OCI-LY3 (cell line): ENCODE results near the gene WHRN.

Experiments
- CTCF ChIP-seq: fragments of 200-600, 300-600 bp; sonication (generic); IDR thresholded peaks from 2 replicates; pipeline ENCODE4 v1.5.1; 2014; ENCODE audit warnings: antibody characterized with exemption, low read length, low read depth
- EZH2phosphoT487 ChIP-seq: fragments of 200-600 bp; shearing (Covaris generic); IDR thresholded peaks from 2 replicates; pipeline ENCODE4 v1.6.1; 2018; ENCODE audit warnings: antibody characterized with exemption, mixed run types, low read depth

GRCh38 chr9:114474425-114474824 is 30.8 kb downstream of the WHRN start:
- TF ChIP-seq CTCF (no peak), EZH2phosphoT487 (no peak)
